H1 (cell line): ENCODE results near the gene SRRM2. TPM values are rescaled to one million over a fixed set of nuclear protein-coding genes. Genes with fewer than 3 reads are reported as not detected.

Experiments
- RAD21 ChIP-seq, 2 experiments: IDR thresholded peaks in 1 of 2; conservative IDR thresholded peaks in 1 of 2; 2 replicates each; pipeline ENCODE4 v1.6.1; 2011; ENCODE audit warnings: low read depth in 2 of 2, low read length in 2 of 2, improper control_type of control experiment in 1 of 2, inconsistent platforms in 1 of 2, mild to moderate bottlenecking in 1 of 2, moderate library complexity in 1 of 2
- RXRA ChIP-seq: IDR thresholded peaks from 2 replicates; pipeline ENCODE4 v1.6.1; 2011; ENCODE audit warnings: low read depth, mild to moderate bottlenecking, low read length, moderate library complexity; ENCODE audit not compliant: insufficient read depth
- polyA plus RNA-seq, 7 experiments: library from polyadenylated mRNA; depleted of rRNA in 3 of 7; stranded (reverse) in 5 of 7; unstranded in 2 of 7; fragments of >200 nt in 5 of 7; fragments of 200-250 nt in 2 of 7; gene quantifications; 1 replicate in 5 of 7; 2 replicates in 1 of 7; 4 replicates in 1 of 7; pipeline versions ENCODE4 v1.2.1 to v1.2.3, GENCODE V29; 2011 to 2013; ENCODE audit warnings: missing spikeins in 2 of 7, mixed read lengths in 2 of 7
- total RNA-seq: library from RNA; stranded (reverse); fragmentation: NEBNext Ultra II Directional; extraction: Animal tissue kit (Norgen Biotek cat#: 25700); gene quantifications from 2 replicates; pipeline ENCODE4 v1.2.1, GENCODE V29; 2021
- TF ChIP-seq, protein P1 (sequence below): IDR thresholded peaks from 2 replicates; pipeline ENCODE4 v1.6.1; 2012; ENCODE audit warnings: inconsistent platforms

SRRM2 gene
- total and polyA plus RNA-seq, 2 of the 8 experiments (the other 6 are each of a cell fraction or from before 2014, with no cell fraction given): 300 to 579 TPM

DNA sequence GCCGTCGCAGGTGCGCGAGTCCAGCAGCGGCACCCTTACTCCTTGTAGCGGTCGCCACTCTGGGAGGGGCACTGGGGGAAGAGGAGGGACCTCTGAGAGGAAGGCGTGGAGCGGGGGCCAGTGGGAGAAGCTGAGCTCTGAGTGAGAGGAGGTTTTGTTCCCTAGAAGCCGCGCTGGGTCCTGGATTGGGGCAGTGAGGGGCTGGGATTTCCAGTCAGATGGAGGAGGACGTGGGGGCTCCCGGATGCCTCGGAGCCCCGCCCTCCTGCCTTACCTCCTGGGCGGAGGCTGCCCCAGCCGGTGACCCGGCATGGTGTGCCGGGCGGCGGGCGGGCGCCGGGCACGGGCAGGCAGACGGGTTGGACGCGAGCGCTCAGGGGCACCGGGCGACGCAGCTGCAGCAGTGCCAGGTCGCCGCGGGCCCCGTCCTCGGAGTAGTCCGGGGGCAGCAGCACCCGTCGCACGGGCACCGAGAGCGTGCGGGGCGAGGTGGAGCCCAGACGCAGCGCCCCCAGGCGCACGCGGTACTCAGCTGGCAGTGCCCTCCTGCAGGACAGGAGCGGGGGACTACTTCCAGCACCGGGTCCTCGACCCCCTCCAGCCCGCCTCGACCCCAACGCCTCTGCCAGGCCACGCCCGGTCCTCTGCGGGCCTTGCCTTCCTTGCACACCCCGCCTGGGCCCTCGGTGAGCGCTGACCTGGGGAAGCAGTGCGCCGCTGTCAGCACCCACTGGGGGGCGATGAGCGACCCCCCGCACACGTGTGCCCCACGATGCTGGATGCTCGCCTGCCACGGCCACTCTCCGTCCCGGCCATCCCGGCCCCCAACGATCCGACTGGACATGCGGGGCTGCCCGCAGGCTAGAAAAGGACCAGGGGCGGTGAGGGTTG, 32.9 kb downstream of the SRRM2 start (continued):
- TF ChIP-seq, protein P1, sequence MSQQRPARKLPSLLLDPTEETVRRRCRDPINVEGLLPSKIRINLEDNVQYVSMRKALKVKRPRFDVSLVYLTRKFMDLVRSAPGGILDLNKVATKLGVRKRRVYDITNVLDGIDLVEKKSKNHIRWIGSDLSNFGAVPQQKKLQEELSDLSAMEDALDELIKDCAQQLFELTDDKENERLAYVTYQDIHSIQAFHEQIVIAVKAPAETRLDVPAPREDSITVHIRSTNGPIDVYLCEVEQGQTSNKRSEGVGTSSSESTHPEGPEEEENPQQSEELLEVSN: peak; percentile 24; the same call in 1 of the 2 replicates
- peak in 1 of 2 experiments; percentile 24; a peak in 1 of 4 replicates for TF ChIP-seq RAD21 (IDR thresholded peaks at IDR 0.05 in 1 of 2, conservative IDR thresholded peaks at IDR 0.05 in 1 of 2; ENCODE audit: low read depth in 2 of 2, low read length in 2 of 2)
- no peak for TF ChIP-seq RXRA
